Measurements from ENCODE around the gene TBC1D10A. TPM values are rescaled to one million over a fixed set of nuclear protein-coding genes. Genes with fewer than 3 reads are reported as not detected.

Gene TBC1D10A
- total RNA-seq, 2 experiments from 2014 or later = 38.9 to 41.8 TPM

- CTCF ChIA-PET = interaction anchor here (0.8 to 2.4 kb wide), 4 partner anchors 8 to 33 kb away, joined by 3 to 12 read pairs (median 5); partner anchors contain the start of gene CASTOR1
- peak; percentile 32 for ATAC-seq (ENCODE audit: poor library complexity)
- Mint-ChIP-seq H3K27ac (peak overlapping the region; percentile 83), H3K9me3 (no peaks in the 10 kb centered on the region), H3K36me3 (ENCODE audit: low read depth) (peaks cover 92% of the 10 kb centered on the region), H3K4me3 (peak overlapping the region; percentile 58), H3K4me1 (ENCODE audit: low read depth) (peaks cover 74% of the 10 kb centered on the region), H3K27me3 (no peaks in the 10 kb centered on the region)
- no peak overlapping the region for H3K4me3 ChIP-seq (ENCODE audit: low read length)
- H3K36me3 ChIP-seq (ENCODE audit: insufficient read depth, low read length) = peaks cover 95% of the 10 kb centered on the region
- TF ChIP-seq, protein P1, sequence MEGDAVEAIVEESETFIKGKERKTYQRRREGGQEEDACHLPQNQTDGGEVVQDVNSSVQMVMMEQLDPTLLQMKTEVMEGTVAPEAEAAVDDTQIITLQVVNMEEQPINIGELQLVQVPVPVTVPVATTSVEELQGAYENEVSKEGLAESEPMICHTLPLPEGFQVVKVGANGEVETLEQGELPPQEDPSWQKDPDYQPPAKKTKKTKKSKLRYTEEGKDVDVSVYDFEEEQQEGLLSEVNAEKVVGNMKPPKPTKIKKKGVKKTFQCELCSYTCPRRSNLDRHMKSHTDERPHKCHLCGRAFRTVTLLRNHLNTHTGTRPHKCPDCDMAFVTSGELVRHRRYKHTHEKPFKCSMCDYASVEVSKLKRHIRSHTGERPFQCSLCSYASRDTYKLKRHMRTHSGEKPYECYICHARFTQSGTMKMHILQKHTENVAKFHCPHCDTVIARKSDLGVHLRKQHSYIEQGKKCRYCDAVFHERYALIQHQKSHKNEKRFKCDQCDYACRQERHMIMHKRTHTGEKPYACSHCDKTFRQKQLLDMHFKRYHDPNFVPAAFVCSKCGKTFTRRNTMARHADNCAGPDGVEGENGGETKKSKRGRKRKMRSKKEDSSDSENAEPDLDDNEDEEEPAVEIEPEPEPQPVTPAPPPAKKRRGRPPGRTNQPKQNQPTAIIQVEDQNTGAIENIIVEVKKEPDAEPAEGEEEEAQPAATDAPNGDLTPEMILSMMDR (IDR thresholded peaks at IDR 0.05) = no peak
- no peak for DNase-seq
- POLR2A ChIA-PET = interaction anchor here (0.9 to 9.8 kb wide), 8 partner anchors 8 to 60 kb away, joined by 3 to 268 read pairs (median 7); partner anchors contain the start of genes CCDC157, SF3A1 and TBC1D10A
- H3K27me3 ChIP-seq (ENCODE audit: control insufficient read depth in 1 of 2, insufficient read depth in 2 of 2, low read length in 2 of 2) = no peaks in the 10 kb centered on the region
- peak overlapping the region; percentile 74 to 86 for H3K27ac ChIP-seq (ENCODE audit: low read depth in 1 of 2, low read length in 2 of 2)
- no peaks in the 10 kb centered on the region for H3K9me3 ChIP-seq (ENCODE audit: control insufficient read depth in 1 of 2, insufficient read depth in 1 of 2, low read length in 2 of 2)
- H3K4me1 ChIP-seq (ENCODE audit: insufficient read depth, low read length) = peaks cover 79% of the 10 kb centered on the region
- intact Hi-C loops (cut with DNase I, micrococcal nuclease) = loop anchor here in 1 of 2 experiments (1.0 to 2.0 kb wide), 2 partner anchors 8 to 16 kb away; no protein-coding TSS in a partner anchor
Observed at GRCh38 chr22:30296833-30297232, 29.9 kb downstream of the TBC1D10A start.

- TF ChIP-seq, protein P1 (IDR thresholded peaks at IDR 0.05) = no peak
Observed at GRCh38 chr22:30296324-30296723, 30.4 kb downstream of the TBC1D10A start.

GRCh38 chr22:30295576-30295975, 31.2 kb downstream of the TBC1D10A start:
- peaks cover 92% of the 10 kb centered on the region for H3K36me3 Mint-ChIP-seq (ENCODE audit: low read depth)
- POLR2A ChIA-PET = interaction anchor here (0.9 to 9.8 kb wide), 4 partner anchors 10 to 60 kb away, joined by 3 to 268 read pairs (median 7); partner anchors contain the start of gene TBC1D10A

More at GRCh38 chr22:30296324-30296723, 30.4 kb downstream of the TBC1D10A start:
- peaks cover 78% of the 10 kb centered on the region for H3K4me1 ChIP-seq (ENCODE audit: insufficient read depth, low read length)
- POLR2A ChIA-PET = interaction anchor here (0.5 to 9.8 kb wide), 10 partner anchors 8 to 781 kb away, joined by 3 to 268 read pairs (median 4); partner anchors contain the start of genes CCDC157, SF3A1 and TBC1D10A
- H3K27ac ChIP-seq (ENCODE audit: low read depth in 1 of 2, low read length in 2 of 2) = peak overlapping the region; percentile 63 to 66
- no peaks in the 10 kb centered on the region for H3K9me3 ChIP-seq (ENCODE audit: control insufficient read depth in 1 of 2, insufficient read depth in 1 of 2, low read length in 2 of 2)
- Mint-ChIP-seq H3K4me1 (ENCODE audit: low read depth) (peaks cover 73% of the 10 kb centered on the region), H3K4me3 (peak overlapping the region; percentile 58), H3K36me3 (ENCODE audit: low read depth) (peaks cover 92% of the 10 kb centered on the region), H3K27ac (peak overlapping the region; percentile 83), H3K27me3 (no peaks in the 10 kb centered on the region), H3K9me3 (no peaks in the 10 kb centered on the region)
- H3K4me3 ChIP-seq (ENCODE audit: low read length) = no peak overlapping the region
- ATAC-seq (ENCODE audit: poor library complexity) (peak; percentile 74), DNase-seq (peak in 2 of 14 experiments; percentile 30 to 41)
- CTCF ChIA-PET = interaction anchor here (0.8 to 1.5 kb wide), 4 partner anchors 8 to 91 kb away, joined by 3 to 6 read pairs (median 4); partner anchors contain the start of gene RNF215
- peaks cover 96% of the 10 kb centered on the region for H3K36me3 ChIP-seq (ENCODE audit: insufficient read depth, low read length)
- intact Hi-C loops (cut with DNase I, micrococcal nuclease) = loop anchor here in 1 of 2 experiments (1.0 to 2.0 kb wide), 2 partner anchors 9 to 16 kb away; no protein-coding TSS in a partner anchor
- H3K27me3 ChIP-seq (ENCODE audit: control insufficient read depth in 1 of 2, insufficient read depth in 2 of 2, low read length in 2 of 2) = no peaks in the 10 kb centered on the region

More at GRCh38 chr22:30295576-30295975, 31.2 kb downstream of the TBC1D10A start:
- H3K9me3 ChIP-seq (ENCODE audit: control insufficient read depth in 1 of 2, insufficient read depth in 1 of 2, low read length in 2 of 2) = no peaks in the 10 kb centered on the region
- intact Hi-C loops (cut with DNase I, micrococcal nuclease) = no loop called here
- peaks cover 90% of the 10 kb centered on the region for H3K36me3 ChIP-seq (ENCODE audit: insufficient read depth, low read length)
- peaks cover 76% of the 10 kb centered on the region for H3K4me1 ChIP-seq (ENCODE audit: insufficient read depth, low read length)
- H3K27ac ChIP-seq (ENCODE audit: low read depth in 1 of 2, low read length in 2 of 2) = peak overlapping the region; percentile 63 to 66
- peak overlapping the region; percentile 58 for H3K4me3 Mint-ChIP-seq
- TF ChIP-seq, protein P1 (IDR thresholded peaks at IDR 0.05) = no peak
- H3K9me3 Mint-ChIP-seq = no peaks in the 10 kb centered on the region
- H3K27me3 ChIP-seq (ENCODE audit: control insufficient read depth in 1 of 2, insufficient read depth in 2 of 2, low read length in 2 of 2) = no peaks in the 10 kb centered on the region
- peak overlapping the region; percentile 83 for H3K27ac Mint-ChIP-seq
- no peak overlapping the region for H3K4me3 ChIP-seq (ENCODE audit: low read length)
- peaks cover 70% of the 10 kb centered on the region for H3K4me1 Mint-ChIP-seq (ENCODE audit: low read depth)
- CTCF ChIA-PET = interaction anchor here (1.1 to 1.5 kb wide), 2 partner anchors 8 to 92 kb away, joined by 3 to 6 read pairs; partner anchors contain the start of gene RNF215
- ATAC-seq (ENCODE audit: poor library complexity) = no peak
- H3K27me3 Mint-ChIP-seq = no peaks in the 10 kb centered on the region
- DNase-seq = no peak

Data from CD4-positive, alpha-beta T cell (primary cell).